PFSK-1 (cell line): ENCODE results near the gene IMPA2.

ENCODE experiments used
- FOXP2 ChIP-seq: optimal IDR thresholded peaks from 2 replicates; pipeline ENCODE3; 2011; ENCODE audit warnings: borderline replicate concordance, control low read depth, inconsistent platforms; ENCODE audit not compliant: insufficient read depth; ENCODE audit errors: extremely low read length, extremely low read depth
- POLR2AphosphoS5 ChIP-seq: IDR thresholded peaks from 2 replicates; pipeline ENCODE4 v1.6.1; 2012; ENCODE audit warnings: low read depth, mild to moderate bottlenecking, control low read depth, low read length, moderate library complexity
- SIN3A ChIP-seq: IDR thresholded peaks from 2 replicates; pipeline ENCODE4 v1.6.1; 2012; ENCODE audit warnings: mild to moderate bottlenecking, low read length, moderate library complexity, borderline replicate concordance; ENCODE audit not compliant: insufficient read depth
- TAF1 ChIP-seq: IDR thresholded peaks from 2 replicates; pipeline ENCODE4 v1.6.1; 2012; ENCODE audit warnings: low read length, control low read depth, borderline replicate concordance; ENCODE audit not compliant: insufficient read depth
- TF ChIP-seq, protein P1 (sequence below), 2 experiments: IDR thresholded peaks; 2 replicates each; pipeline versions ENCODE4 v1.6.1 to v1.8.0; 2011 to 2012; ENCODE audit warnings: low read depth in 2 of 2, low read length in 2 of 2, control low read depth in 1 of 2, inconsistent platforms in 1 of 2, mild to moderate bottlenecking in 1 of 2, moderate library complexity in 1 of 2; ENCODE audit not compliant: insufficient read depth in 1 of 2

The IMPA2 gene

DNA sequence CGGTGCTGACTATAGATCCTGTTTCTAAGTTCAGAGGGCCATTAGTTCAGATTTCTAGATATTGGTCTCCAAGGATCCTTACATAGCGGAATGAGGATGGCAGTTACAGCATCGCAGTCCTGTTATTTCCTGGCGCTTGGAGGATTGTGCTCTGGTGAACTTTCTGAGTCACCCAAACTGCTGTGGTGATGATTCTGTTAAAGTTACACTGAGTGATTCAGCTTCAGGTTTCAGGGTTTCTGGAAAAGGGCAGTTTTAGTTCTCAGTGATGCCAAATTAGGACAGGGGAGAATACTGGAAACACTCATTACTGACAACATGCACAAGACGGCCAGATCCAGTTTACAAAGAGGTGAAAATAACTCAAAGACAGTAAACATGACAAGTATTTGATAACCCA is 60.3 kb downstream of the IMPA2 start:
- no peak for TF ChIP-seq FOXP2
- TF ChIP-seq, protein P1, sequence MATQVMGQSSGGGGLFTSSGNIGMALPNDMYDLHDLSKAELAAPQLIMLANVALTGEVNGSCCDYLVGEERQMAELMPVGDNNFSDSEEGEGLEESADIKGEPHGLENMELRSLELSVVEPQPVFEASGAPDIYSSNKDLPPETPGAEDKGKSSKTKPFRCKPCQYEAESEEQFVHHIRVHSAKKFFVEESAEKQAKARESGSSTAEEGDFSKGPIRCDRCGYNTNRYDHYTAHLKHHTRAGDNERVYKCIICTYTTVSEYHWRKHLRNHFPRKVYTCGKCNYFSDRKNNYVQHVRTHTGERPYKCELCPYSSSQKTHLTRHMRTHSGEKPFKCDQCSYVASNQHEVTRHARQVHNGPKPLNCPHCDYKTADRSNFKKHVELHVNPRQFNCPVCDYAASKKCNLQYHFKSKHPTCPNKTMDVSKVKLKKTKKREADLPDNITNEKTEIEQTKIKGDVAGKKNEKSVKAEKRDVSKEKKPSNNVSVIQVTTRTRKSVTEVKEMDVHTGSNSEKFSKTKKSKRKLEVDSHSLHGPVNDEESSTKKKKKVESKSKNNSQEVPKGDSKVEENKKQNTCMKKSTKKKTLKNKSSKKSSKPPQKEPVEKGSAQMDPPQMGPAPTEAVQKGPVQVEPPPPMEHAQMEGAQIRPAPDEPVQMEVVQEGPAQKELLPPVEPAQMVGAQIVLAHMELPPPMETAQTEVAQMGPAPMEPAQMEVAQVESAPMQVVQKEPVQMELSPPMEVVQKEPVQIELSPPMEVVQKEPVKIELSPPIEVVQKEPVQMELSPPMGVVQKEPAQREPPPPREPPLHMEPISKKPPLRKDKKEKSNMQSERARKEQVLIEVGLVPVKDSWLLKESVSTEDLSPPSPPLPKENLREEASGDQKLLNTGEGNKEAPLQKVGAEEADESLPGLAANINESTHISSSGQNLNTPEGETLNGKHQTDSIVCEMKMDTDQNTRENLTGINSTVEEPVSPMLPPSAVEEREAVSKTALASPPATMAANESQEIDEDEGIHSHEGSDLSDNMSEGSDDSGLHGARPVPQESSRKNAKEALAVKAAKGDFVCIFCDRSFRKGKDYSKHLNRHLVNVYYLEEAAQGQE (IDR thresholded peaks at IDR 0.05; ENCODE audit: insufficient read depth in 1 of 2, low read depth in 2 of 2, low read length in 2 of 2), result no peak
- no peak for TF ChIP-seq SIN3A
- TF ChIP-seq POLR2AphosphoS5, result no peak
- TF ChIP-seq TAF1, result no peak

DNA sequence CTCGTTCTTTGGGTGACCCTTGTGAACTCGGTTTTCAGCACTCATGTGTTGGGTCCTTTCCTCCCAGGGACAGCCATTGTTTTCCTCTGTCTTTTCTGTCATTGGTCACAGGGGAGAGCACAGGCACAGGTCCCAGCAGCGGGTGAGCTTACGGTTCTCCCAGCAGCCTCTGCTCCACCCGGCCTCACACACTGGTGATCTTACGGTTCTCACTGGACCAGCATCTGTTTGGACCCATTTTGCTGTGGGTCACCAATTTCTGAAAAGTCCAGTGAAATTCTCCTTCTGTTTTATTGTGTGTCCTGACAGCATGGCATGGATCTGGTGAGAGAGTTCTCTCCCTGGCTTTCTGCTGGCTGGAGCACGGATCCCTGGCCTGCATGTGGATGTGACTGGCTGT is 62.5 kb downstream of the IMPA2 start:
- TF ChIP-seq, protein P1 (IDR thresholded peaks at IDR 0.05; ENCODE audit: insufficient read depth in 1 of 2, low read depth in 2 of 2, low read length in 2 of 2), result no peak
- TF ChIP-seq POLR2AphosphoS5, result no peak

DNA sequence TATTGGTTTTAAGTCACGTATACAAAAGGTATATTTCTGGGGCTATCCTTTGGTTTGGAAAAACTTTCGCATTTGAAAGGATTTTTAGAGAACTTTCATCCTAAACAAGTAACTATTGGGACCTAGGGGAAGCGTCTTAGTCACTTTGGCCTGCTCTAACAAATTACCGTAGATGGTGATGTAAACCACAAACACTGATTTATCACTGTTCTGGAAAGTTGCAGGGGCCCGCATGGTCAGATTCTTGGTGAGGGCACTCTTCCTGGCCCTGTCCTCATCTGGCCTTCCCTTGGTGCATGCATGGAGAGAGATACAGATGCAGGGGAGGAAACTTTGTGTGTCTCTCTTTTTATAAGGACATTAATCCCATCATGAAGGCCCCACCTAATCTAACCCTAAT is 63.3 kb downstream of the IMPA2 start:
- TF ChIP-seq TAF1 (no peak), POLR2AphosphoS5 (no peak), SIN3A (no peak), FOXP2 (no peak)
- TF ChIP-seq, protein P1 (IDR thresholded peaks at IDR 0.05; ENCODE audit: insufficient read depth in 1 of 2, low read depth in 2 of 2, low read length in 2 of 2), result no peak

DNA sequence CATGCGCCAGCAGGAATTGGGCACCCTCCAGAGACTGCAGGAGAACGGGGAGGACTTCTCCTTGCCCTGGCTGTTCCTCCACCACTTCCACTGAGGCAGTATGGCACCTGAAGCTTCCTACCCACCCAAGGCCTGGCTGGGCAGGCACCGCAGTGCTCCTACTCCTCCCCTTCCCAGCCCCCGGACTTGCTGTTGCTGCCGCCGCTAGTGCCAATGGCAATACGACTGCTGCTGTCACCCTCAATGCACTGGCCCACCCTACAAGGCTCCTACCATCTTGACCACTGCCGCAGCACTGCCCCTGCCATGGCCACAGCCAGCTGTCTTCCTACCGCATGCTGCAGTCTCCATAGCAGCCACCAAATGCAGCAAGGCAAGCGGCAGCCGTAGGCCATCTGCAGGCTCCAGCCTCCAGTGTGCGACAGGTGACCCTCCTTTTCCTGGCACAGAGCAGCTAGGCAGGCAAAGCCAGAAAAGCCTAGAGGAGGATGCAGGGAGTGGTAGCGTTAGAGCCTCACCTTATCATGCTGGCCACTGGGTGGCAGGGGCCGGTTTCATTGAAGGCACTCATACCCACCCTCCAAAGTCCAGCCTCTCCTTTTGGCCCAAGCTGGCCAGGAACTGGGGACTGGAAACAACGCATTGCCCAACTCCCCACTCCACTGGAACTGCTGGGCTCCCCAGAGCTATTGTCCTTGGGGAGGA is 64.9 kb downstream of the IMPA2 start:
- TF ChIP-seq, protein P1 (IDR thresholded peaks at IDR 0.05; ENCODE audit: insufficient read depth in 1 of 2, low read depth in 2 of 2, low read length in 2 of 2), result no peak
- TF ChIP-seq FOXP2, result no peak
- no peak for TF ChIP-seq POLR2AphosphoS5
- no peak for TF ChIP-seq TAF1
- TF ChIP-seq SIN3A, result no peak

DNA sequence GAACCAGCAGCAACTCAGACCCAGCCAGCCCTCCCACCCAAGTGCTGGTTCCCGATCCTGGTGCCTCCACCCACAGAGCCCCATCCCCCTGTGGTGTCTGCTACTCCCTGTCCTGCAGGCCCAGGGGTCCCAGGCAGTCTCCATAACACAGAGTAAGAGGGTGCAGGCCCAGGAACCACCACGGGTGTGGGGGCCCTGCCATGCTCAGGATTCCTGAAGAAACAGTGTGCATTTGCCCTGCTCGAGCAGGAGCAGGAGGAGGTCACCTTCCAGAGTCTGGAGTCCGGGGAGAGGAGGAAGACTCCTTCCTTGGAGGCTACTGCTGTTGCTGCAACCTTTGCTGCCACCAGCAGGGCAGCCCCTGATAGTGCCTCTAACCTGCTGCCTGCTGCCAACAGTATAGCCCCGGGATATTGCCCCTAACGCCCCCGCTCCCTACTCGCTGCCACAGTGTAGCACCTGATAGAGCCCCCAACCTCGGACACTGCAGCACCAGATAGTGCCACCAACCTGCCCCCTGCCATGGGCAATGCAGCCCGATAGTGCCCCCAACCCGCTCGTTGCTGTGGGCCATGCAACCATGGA is 65.5 kb downstream of the IMPA2 start:
- TF ChIP-seq TAF1 (no peak), SIN3A (no peak), FOXP2 (no peak), POLR2AphosphoS5 (no peak)
- TF ChIP-seq, protein P1 (IDR thresholded peaks at IDR 0.05; ENCODE audit: insufficient read depth in 1 of 2, low read depth in 2 of 2, low read length in 2 of 2), result no peak
